ENCODE results near the gene HOMER3. TPM values are rescaled to one million over a fixed set of nuclear protein-coding genes. Genes with fewer than 3 reads are reported as not detected.

HOMER3 gene
- not detected for total RNA-seq

GRCh38 chr19:18940769-18941627 is at the start of gene HOMER3:
TSS of gene HOMER3 (minus strand) at chr19:18941217. CDS start at chr19:18938982, 2,235 bp downstream.
- H3K36me3 Mint-ChIP-seq (ENCODE audit: low read depth) = no peaks in the 10 kb centered on the region
- H3K4me3 Mint-ChIP-seq = peak within 1 kb of the TSS; percentile 40
- H3K27me3 Mint-ChIP-seq (ENCODE audit: low read depth) = peaks cover 26% of the 10 kb centered on the region
- H3K9me3 Mint-ChIP-seq = no peaks in the 10 kb centered on the region
- peak; percentile 82 for DNase-seq
- CTCF ChIA-PET = no interaction called here
- H3K4me1 Mint-ChIP-seq (ENCODE audit: low read depth) = peaks cover 9% of the 10 kb centered on the region
- intact Hi-C loops (cut with micrococcal nuclease) = loop anchor here (1.0 kb wide), 1 partner anchor 22 kb away; the partner anchor contains the start of genes COPE and DDX49
- H3K27ac Mint-ChIP-seq = no peak within 1 kb of the TSS

GRCh38 chr19:18990128-18990708 is 49.2 kb upstream of the HOMER3 start:
- Mint-ChIP-seq H3K9me3 (no peaks in the 10 kb centered on the region), H3K4me3 (no peak overlapping the region), H3K4me1 (ENCODE audit: low read depth) (no peaks in the 10 kb centered on the region), H3K36me3 (ENCODE audit: low read depth) (peaks cover 14% of the 10 kb centered on the region), H3K27ac (no peak overlapping the region), H3K27me3 (ENCODE audit: low read depth) (no peaks in the 10 kb centered on the region)
- DNase-seq = no peak
- CTCF ChIA-PET = no interaction called here
- intact Hi-C loops (cut with micrococcal nuclease) = no loop called here

GRCh38 chr19:18989316-18989715 is 48.3 kb upstream of the HOMER3 start:
- no peaks in the 10 kb centered on the region for H3K4me1 Mint-ChIP-seq (ENCODE audit: low read depth)
- no peak for DNase-seq
- peaks cover 12% of the 10 kb centered on the region for H3K36me3 Mint-ChIP-seq (ENCODE audit: low read depth)
- H3K4me3 Mint-ChIP-seq = no peak overlapping the region
- intact Hi-C loops (cut with micrococcal nuclease) = no loop called here
- H3K27me3 Mint-ChIP-seq (ENCODE audit: low read depth) = no peaks in the 10 kb centered on the region
- CTCF ChIA-PET = no interaction called here
- H3K9me3 Mint-ChIP-seq = no peaks in the 10 kb centered on the region
- H3K27ac Mint-ChIP-seq = no peak overlapping the region

- CTCF ChIA-PET = interaction anchor here (1.0 to 1.1 kb wide), 2 partner anchors 71 to 364 kb away, joined by 3 to 4 read pairs; no protein-coding TSS in a partner anchor
- H3K9me3 Mint-ChIP-seq = no peaks in the 10 kb centered on the region
- H3K4me3 Mint-ChIP-seq = no peak overlapping the region
- intact Hi-C loops (cut with micrococcal nuclease) = no loop called here
- no peak for DNase-seq
- H3K4me1 Mint-ChIP-seq (ENCODE audit: low read depth) = no peaks in the 10 kb centered on the region
- H3K27ac Mint-ChIP-seq = no peak overlapping the region
- no peaks in the 10 kb centered on the region for H3K27me3 Mint-ChIP-seq (ENCODE audit: low read depth)
- peaks cover 3% of the 10 kb centered on the region for H3K36me3 Mint-ChIP-seq (ENCODE audit: low read depth)
These were observed 46.4 kb upstream of the HOMER3 start for GRCh38 chr19:18987456-18987855.

- DNase-seq = no peak
- no peaks in the 10 kb centered on the region for H3K4me1 Mint-ChIP-seq (ENCODE audit: low read depth)
- H3K4me3 Mint-ChIP-seq = no peak overlapping the region
- CTCF ChIA-PET = no interaction called here
- no peaks in the 10 kb centered on the region for H3K27me3 Mint-ChIP-seq (ENCODE audit: low read depth)
- H3K36me3 Mint-ChIP-seq (ENCODE audit: low read depth) = no peaks in the 10 kb centered on the region
- no peaks in the 10 kb centered on the region for H3K9me3 Mint-ChIP-seq
- H3K27ac Mint-ChIP-seq = no peak overlapping the region
- intact Hi-C loops (cut with micrococcal nuclease) = no loop called here
These were observed 44.2 kb upstream of the HOMER3 start for GRCh38 chr19:18985257-18985656.

GRCh38 chr19:18984251-18984650 is 43.2 kb upstream of the HOMER3 start:
- Mint-ChIP-seq H3K9me3 (no peaks in the 10 kb centered on the region), H3K4me1 (ENCODE audit: low read depth) (no peaks in the 10 kb centered on the region), H3K27ac (no peak overlapping the region), H3K27me3 (ENCODE audit: low read depth) (no peaks in the 10 kb centered on the region), H3K36me3 (ENCODE audit: low read depth) (no peaks in the 10 kb centered on the region), H3K4me3 (no peak overlapping the region)
- CTCF ChIA-PET = interaction anchor here (0.6 kb wide), 1 partner anchor 98 kb away, joined by 4 read pairs; no protein-coding TSS in a partner anchor
- DNase-seq = no peak
- intact Hi-C loops (cut with micrococcal nuclease) = no loop called here

GRCh38 chr19:18982669-18983068 is 41.7 kb upstream of the HOMER3 start:
- no peaks in the 10 kb centered on the region for H3K4me1 Mint-ChIP-seq (ENCODE audit: low read depth)
- intact Hi-C loops (cut with micrococcal nuclease) = no loop called here
- H3K36me3 Mint-ChIP-seq (ENCODE audit: low read depth) = no peaks in the 10 kb centered on the region

GRCh38 chr19:18980432-18981020 is 39.5 kb upstream of the HOMER3 start:
- Mint-ChIP-seq H3K36me3 (ENCODE audit: low read depth) (no peaks in the 10 kb centered on the region), H3K27ac (no peak overlapping the region), H3K4me1 (ENCODE audit: low read depth) (no peaks in the 10 kb centered on the region), H3K4me3 (no peak overlapping the region), H3K9me3 (no peaks in the 10 kb centered on the region), H3K27me3 (ENCODE audit: low read depth) (no peaks in the 10 kb centered on the region)
- CTCF ChIA-PET = no interaction called here
- intact Hi-C loops (cut with micrococcal nuclease) = no loop called here
- no peak for DNase-seq

More at GRCh38 chr19:18982669-18983068, 41.7 kb upstream of the HOMER3 start:
- no peak overlapping the region for H3K27ac Mint-ChIP-seq
- CTCF ChIA-PET = interaction anchor here (0.6 kb wide), 1 partner anchor 296 kb away, joined by 4 read pairs; no protein-coding TSS in a partner anchor
- H3K4me3 Mint-ChIP-seq = no peak overlapping the region
- DNase-seq = no peak
- no peaks in the 10 kb centered on the region for H3K9me3 Mint-ChIP-seq
- no peaks in the 10 kb centered on the region for H3K27me3 Mint-ChIP-seq (ENCODE audit: low read depth)

GRCh38 chr19:18978616-18979015 is 37.6 kb upstream of the HOMER3 start:
- intact Hi-C loops (cut with micrococcal nuclease) = no loop called here
- H3K36me3 Mint-ChIP-seq (ENCODE audit: low read depth) = no peaks in the 10 kb centered on the region
- DNase-seq = no peak
- CTCF ChIA-PET = no interaction called here
- H3K9me3 Mint-ChIP-seq = no peaks in the 10 kb centered on the region
- H3K4me1 Mint-ChIP-seq (ENCODE audit: low read depth) = no peaks in the 10 kb centered on the region
- no peak overlapping the region for H3K4me3 Mint-ChIP-seq
- no peaks in the 10 kb centered on the region for H3K27me3 Mint-ChIP-seq (ENCODE audit: low read depth)
- no peak overlapping the region for H3K27ac Mint-ChIP-seq

GRCh38 chr19:18975869-18976268 is 34.9 kb upstream of the HOMER3 start:
- Mint-ChIP-seq H3K4me1 (ENCODE audit: low read depth) (no peaks in the 10 kb centered on the region), H3K4me3 (no peak overlapping the region), H3K36me3 (ENCODE audit: low read depth) (no peaks in the 10 kb centered on the region), H3K27ac (no peak overlapping the region), H3K9me3 (no peaks in the 10 kb centered on the region), H3K27me3 (ENCODE audit: low read depth) (no peaks in the 10 kb centered on the region)
- CTCF ChIA-PET = no interaction called here
- DNase-seq = no peak
- intact Hi-C loops (cut with micrococcal nuclease) = no loop called here

GRCh38 chr19:18975011-18975410 is 34.0 kb upstream of the HOMER3 start:
- Mint-ChIP-seq H3K27ac (no peak overlapping the region), H3K36me3 (ENCODE audit: low read depth) (no peaks in the 10 kb centered on the region), H3K4me3 (no peak overlapping the region), H3K4me1 (ENCODE audit: low read depth) (no peaks in the 10 kb centered on the region), H3K9me3 (no peaks in the 10 kb centered on the region), H3K27me3 (ENCODE audit: low read depth) (no peaks in the 10 kb centered on the region)
- DNase-seq = no peak
- intact Hi-C loops (cut with micrococcal nuclease) = no loop called here
- CTCF ChIA-PET = no interaction called here

GRCh38 chr19:18972851-18973250 is 31.8 kb upstream of the HOMER3 start:
- Mint-ChIP-seq H3K4me3 (no peak overlapping the region), H3K36me3 (ENCODE audit: low read depth) (no peaks in the 10 kb centered on the region), H3K4me1 (ENCODE audit: low read depth) (peaks cover 2% of the 10 kb centered on the region), H3K27ac (no peak overlapping the region), H3K9me3 (peaks cover 3% of the 10 kb centered on the region), H3K27me3 (ENCODE audit: low read depth) (peaks cover 3% of the 10 kb centered on the region)
- CTCF ChIA-PET = no interaction called here
- intact Hi-C loops (cut with micrococcal nuclease) = no loop called here
- no peak for DNase-seq
